Endodermal cell (in vitro differentiated cells): ENCODE results near the gene AMH. TPM values are rescaled to one million over a fixed set of nuclear protein-coding genes. Genes with fewer than 3 reads are reported as not detected.

ENCODE experiments used
- DNase-seq: peaks from one replicate; pipeline ENCODE4 v3.0.0-alpha.2; 2017
- H3K27ac ChIP-seq: 2 replicates; pipeline ENCODE4 v1.5.1; 2013; ENCODE audit warnings: mild to moderate bottlenecking, low read depth, low read length, moderate library complexity
- H3K27me3 ChIP-seq: 2 replicates; pipeline ENCODE4 v1.6.1; 2013; ENCODE audit warnings: mild to moderate bottlenecking, low read length, moderate library complexity; ENCODE audit not compliant: insufficient read depth, control insufficient read depth, poor library complexity, severe bottlenecking
- H3K36me3 ChIP-seq: 2 replicates; pipeline ENCODE4 v1.7.0; 2013; ENCODE audit warnings: mild to moderate bottlenecking, low read length, moderate library complexity; ENCODE audit not compliant: control insufficient read depth, insufficient read depth
- H3K4me1 ChIP-seq: one replicate; pipeline ENCODE4 v1.7.0; 2013; ENCODE audit warnings: low read length; ENCODE audit not compliant: control insufficient read depth, insufficient read depth
- H3K4me3 ChIP-seq: 2 replicates; pipeline ENCODE4 v1.5.1; 2013; ENCODE audit warnings: mild to moderate bottlenecking, low read length, moderate library complexity
- H3K9ac ChIP-seq: 2 replicates; pipeline ENCODE4 v1.6.1; 2013; ENCODE audit warnings: mild to moderate bottlenecking, low read length, moderate library complexity; ENCODE audit not compliant: poor library complexity, severe bottlenecking; ENCODE audit errors: extremely low read depth
- H3K9me3 ChIP-seq: 2 replicates; pipeline ENCODE4 v1.6.1; 2013; ENCODE audit warnings: mild to moderate bottlenecking, low read length, moderate library complexity; ENCODE audit not compliant: control insufficient read depth
- H3K27ac Mint-ChIP-seq: 2 replicates; pipeline ENCODE4 v1.8.0; 2020; ENCODE audit warnings: mixed read lengths
- H3K27me3 Mint-ChIP-seq: 2 replicates; pipeline ENCODE4 v1.8.0; 2021; ENCODE audit warnings: mild to moderate bottlenecking, mixed read lengths; ENCODE audit not compliant: insufficient read depth
- H3K36me3 Mint-ChIP-seq: 2 replicates; pipeline ENCODE4 v1.8.0; 2020; ENCODE audit warnings: low read depth, mixed read lengths
- H3K4me1 Mint-ChIP-seq: 2 replicates; pipeline ENCODE4 v1.8.0; 2020; ENCODE audit warnings: mixed read lengths
- H3K4me3 Mint-ChIP-seq: 2 replicates; pipeline ENCODE4 v1.8.0; 2020; ENCODE audit warnings: mild to moderate bottlenecking, moderate library complexity, mixed read lengths
- H3K9me3 Mint-ChIP-seq: 2 replicates; pipeline ENCODE4 v1.8.0; 2020; ENCODE audit warnings: mild to moderate bottlenecking, mixed read lengths
- CTCF ChIP-seq: fragments of 200-600 bp; sonication (generic); conservative IDR thresholded peaks from 2 replicates; pipeline ENCODE4 v1.5.0; 2021; ENCODE audit warnings: antibody characterized with exemption, mild to moderate bottlenecking
- WGBS, 2 experiments: methylation state at CpG; one replicate each; pipeline versions ENCODE4 v1.1.5 to v1.1.7; 2013; ENCODE audit warnings: missing lambda C conversion rate in 2 of 2, mixed read lengths in 1 of 2; ENCODE audit not compliant: insufficient coverage in 1 of 2, insufficient read length in 1 of 2; 5-methylcytosine and 5-hydroxymethylcytosine counted together
- total RNA-seq, 2 donors: library from RNA; stranded (reverse); fragmentation: NEBNext Ultra II Directional in 1 of 2; extraction: Animal tissue kit (Norgen Biotek cat#: 25700) in 1 of 2; gene quantifications; 2 replicates in 1 of 2; 3 replicates in 1 of 2; pipeline ENCODE4 v1.2.1, GENCODE V29; 2021

The AMH gene
- total RNA-seq, 2 donors from 2014 or later = 20.5 to 35.1 TPM

DNA sequence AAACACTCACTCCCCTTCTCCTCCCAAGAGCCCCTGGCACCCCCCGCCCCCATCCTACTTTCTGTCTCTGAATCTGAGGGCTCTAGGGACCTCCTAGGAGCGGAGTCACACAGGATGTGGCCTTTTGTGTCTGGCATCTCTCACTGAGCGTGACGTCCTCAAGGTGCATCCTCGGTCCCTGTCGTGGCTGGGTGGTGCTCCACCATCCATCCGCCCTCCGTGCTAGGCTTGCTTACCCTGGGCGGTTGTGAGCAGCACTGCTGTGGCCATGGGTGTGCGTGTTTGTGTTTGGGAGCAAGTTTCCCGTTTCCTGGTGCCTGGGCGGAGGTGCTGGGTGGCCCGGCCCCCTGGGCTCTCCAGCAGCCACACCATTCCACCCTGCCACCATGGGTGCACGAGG is 25.2 kb upstream of the AMH start:
- no peaks in the 10 kb centered on the region for H3K4me1 ChIP-seq
- Mint-ChIP-seq H3K27ac (peak overlapping the region; percentile 74), H3K4me3 (no peak overlapping the region), H3K4me1 (no peaks in the 10 kb centered on the region), H3K36me3 (peaks cover 33% of the 10 kb centered on the region), H3K9me3 (no peaks in the 10 kb centered on the region), H3K27me3 (no peaks in the 10 kb centered on the region)
- no peak for DNase-seq
- no peak overlapping the region for H3K9ac ChIP-seq
- no peak overlapping the region for H3K4me3 ChIP-seq
- H3K27me3 ChIP-seq = no peaks in the 10 kb centered on the region
- H3K27ac ChIP-seq = no peak overlapping the region
- H3K9me3 ChIP-seq = no peaks in the 10 kb centered on the region
- 94 to 95% methylated on average over 7 to 14 of the region's 14 CpGs for WGBS, 2 experiments
- no peak for TF ChIP-seq CTCF
- peaks cover 9% of the 10 kb centered on the region for H3K36me3 ChIP-seq

DNA sequence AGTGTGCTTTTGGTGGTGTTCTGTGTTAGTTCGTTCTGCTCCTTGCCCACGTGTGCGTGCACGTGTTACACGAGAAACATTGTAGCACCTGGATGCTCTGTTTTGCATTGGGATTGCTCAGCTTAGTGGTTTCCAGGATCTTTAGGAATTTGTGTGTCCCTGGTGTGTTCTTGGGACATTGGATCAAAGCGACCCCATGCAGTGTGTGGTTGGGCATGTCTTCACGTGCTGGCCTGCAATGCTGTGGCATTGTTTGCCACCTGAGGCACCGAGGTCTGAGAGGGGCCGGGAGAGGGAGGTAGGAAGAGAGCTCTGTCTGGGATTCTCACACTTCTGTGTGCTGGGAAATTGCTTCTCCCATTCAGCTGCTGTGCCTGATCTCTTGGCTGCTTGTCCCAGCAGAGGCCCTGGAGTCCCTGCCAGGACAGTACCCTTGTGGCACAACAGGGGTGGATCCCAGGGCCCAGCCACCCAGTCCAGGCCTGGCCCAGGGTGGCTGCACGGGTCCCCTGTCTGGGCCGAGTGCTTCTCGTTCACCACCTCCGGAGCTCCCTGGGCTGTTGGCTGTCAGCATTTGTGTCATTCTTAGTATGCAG is 24.3 kb upstream of the AMH start:
- no peak for DNase-seq
- peak overlapping the region; percentile 76 for H3K27ac Mint-ChIP-seq
- no peaks in the 10 kb centered on the region for H3K9me3 Mint-ChIP-seq
- no peaks in the 10 kb centered on the region for H3K4me1 Mint-ChIP-seq
- H3K9me3 ChIP-seq = no peaks in the 10 kb centered on the region
- H3K36me3 Mint-ChIP-seq = peaks cover 36% of the 10 kb centered on the region
- 93 to 94% methylated on average over 9 to 13 of the region's 13 CpGs for WGBS, 2 experiments
- H3K4me1 ChIP-seq = no peaks in the 10 kb centered on the region
- H3K9ac ChIP-seq = no peak overlapping the region
- TF ChIP-seq CTCF = no peak
- H3K4me3 Mint-ChIP-seq = no peak overlapping the region
- H3K4me3 ChIP-seq = no peak overlapping the region
- peaks cover 12% of the 10 kb centered on the region for H3K36me3 ChIP-seq
- H3K27me3 ChIP-seq = no peaks in the 10 kb centered on the region
- H3K27me3 Mint-ChIP-seq = no peaks in the 10 kb centered on the region
- peak overlapping the region; percentile 38 for H3K27ac ChIP-seq

GRCh38 chr19:2225415-2226050 is 23.6 kb upstream of the AMH start:
- peaks cover 36% of the 10 kb centered on the region for H3K36me3 Mint-ChIP-seq
- H3K36me3 ChIP-seq = peaks cover 12% of the 10 kb centered on the region

More at GRCh38 chr19:2225415-2226050, 23.6 kb upstream of the AMH start:
- Mint-ChIP-seq H3K4me1 (no peaks in the 10 kb centered on the region), H3K27ac (no peak overlapping the region), H3K9me3 (no peaks in the 10 kb centered on the region), H3K4me3 (no peak overlapping the region), H3K27me3 (no peaks in the 10 kb centered on the region)
- 96% methylated on average over 31 to 32 of the region's 32 CpGs for WGBS, 2 experiments
- H3K4me3 ChIP-seq = no peak overlapping the region
- no peaks in the 10 kb centered on the region for H3K27me3 ChIP-seq
- no peak for DNase-seq
- no peak overlapping the region for H3K9ac ChIP-seq
- no peak for TF ChIP-seq CTCF
- no peaks in the 10 kb centered on the region for H3K9me3 ChIP-seq
- H3K27ac ChIP-seq = no peak overlapping the region
- H3K4me1 ChIP-seq = no peaks in the 10 kb centered on the region
